K562 (cell line): ENCODE measurements around the gene TMEM184B. TPM values are rescaled to one million over a fixed set of nuclear protein-coding genes. Genes with fewer than 3 reads are reported as not detected.
A peak's percentile ranks its signal among the peaks of the same experiment; 100 is the strongest.

ENCODE experiments used
- CHD4 ChIP-seq: fragments of 200-600 bp; sonication (generic); IDR thresholded peaks from 3 replicates; pipeline ENCODE4 v1.6.1; 2012; ENCODE audit warnings: low read depth, mild to moderate bottlenecking, mixed read lengths, low read length, inconsistent platforms; ENCODE audit not compliant: insufficient read depth, insufficient replicate concordance, poor library complexity, severe bottlenecking
- GTF2B ChIP-seq: IDR thresholded peaks from 2 replicates; pipeline ENCODE4 v1.6.1; 2011; ENCODE audit not compliant: insufficient read length; ENCODE audit errors: extremely low read depth
- HDAC3 ChIP-seq: fragments of 450-650 bp; IDR thresholded peaks from 2 replicates; pipeline ENCODE4 v1.6.1; 2018; ENCODE audit warnings: borderline replicate concordance, mild to moderate bottlenecking, moderate library complexity; ENCODE audit not compliant: partially characterized antibody
- HDAC8 ChIP-seq: fragments of 450-650 bp; IDR thresholded peaks from 2 replicates; pipeline ENCODE4 v1.6.1; 2016; ENCODE audit warnings: mild to moderate bottlenecking, missing genetic modification characterization, moderate library complexity, missing compliant biosample characterization
- KDM4B ChIP-seq, 2 experiments: fragments of 450-650 bp in 1 of 2; sonication (generic) in 1 of 2; IDR thresholded peaks; 2 replicates each; pipeline ENCODE4 v1.6.1; 2016 to 2017; ENCODE audit warnings: borderline replicate concordance in 2 of 2, antibody characterized with exemption in 1 of 2, low read depth in 1 of 2, mild to moderate bottlenecking in 1 of 2
- LCOR ChIP-seq: sonication (generic); formaldehyde crosslinking; IDR thresholded peaks from 2 replicates; pipeline ENCODE4 v1.8.0; 2022; ENCODE audit warnings: mild to moderate bottlenecking, missing genetic modification reagents
- MAZ ChIP-seq, 2 experiments: fragments of 450-650 bp in 1 of 2; sonication (generic) in 1 of 2; formaldehyde crosslinking; IDR thresholded peaks in 1 of 2; conservative IDR thresholded peaks in 1 of 2; 2 replicates each; pipeline versions ENCODE4 v1.4.0 to v1.5.0; 2020; ENCODE audit warnings: mild to moderate bottlenecking in 1 of 2, missing genetic modification reagents in 1 of 2
- MED1 ChIP-seq: sonication (generic); formaldehyde crosslinking; IDR thresholded peaks from 2 replicates; pipeline ENCODE4 v1.8.1; 2023; ENCODE audit warnings: missing genetic modification reagents, borderline replicate concordance
- NCOA2 ChIP-seq, 2 experiments: fragments of 450-650 bp; IDR thresholded peaks; 2 replicates each; pipeline ENCODE4 v1.6.1; 2018; ENCODE audit warnings: mild to moderate bottlenecking in 2 of 2, moderate library complexity in 1 of 2; ENCODE audit not compliant: partially characterized antibody in 2 of 2
- NCOA4 ChIP-seq: fragments of 450-650 bp; IDR thresholded peaks from 2 replicates; pipeline ENCODE4 v1.6.1; 2018; ENCODE audit warnings: mild to moderate bottlenecking; ENCODE audit not compliant: partially characterized antibody
- RAD21 ChIP-seq, 2 experiments: fragments of 250-450 bp in 1 of 2; fragments of 450-650 bp in 1 of 2; sonication (Bioruptor Pico) in 1 of 2; formaldehyde crosslinking in 1 of 2; IDR thresholded peaks in 1 of 2; conservative IDR thresholded peaks in 1 of 2; 2 replicates each; pipeline versions ENCODE4 v1.4.0 to v1.8.0; 2020 to 2022; ENCODE audit warnings: mild to moderate bottlenecking in 2 of 2, moderate library complexity in 1 of 2
- SMARCC2 ChIP-seq: fragments of 450-650 bp; IDR thresholded peaks from 2 replicates; pipeline ENCODE4 v1.6.1; 2017; ENCODE audit warnings: antibody characterized with exemption, moderate library complexity, mild to moderate bottlenecking, low read depth
- ZBTB33 ChIP-seq: sonication (generic); formaldehyde crosslinking; IDR thresholded peaks from 2 replicates; pipeline ENCODE4 v1.8.1; 2023; ENCODE audit warnings: mild to moderate bottlenecking, missing genetic modification reagents
- ZNF253 ChIP-seq: fragments of 250-450 bp; sonication (Bioruptor Pico); conservative IDR thresholded peaks from 2 replicates; pipeline ENCODE4 v1.6.1; 2021; ENCODE audit warnings: mild to moderate bottlenecking
- ZNF282 ChIP-seq: sonication (generic); formaldehyde crosslinking; IDR thresholded peaks from 2 replicates; pipeline ENCODE4 v1.8.1; 2023; ENCODE audit warnings: missing genetic modification reagents
- ZNF512 ChIP-seq: IDR thresholded peaks from 2 replicates; pipeline ENCODE4 v1.6.1; 2016; ENCODE audit warnings: missing genetic modification characterization, missing compliant biosample characterization
- ZZZ3 ChIP-seq: fragments of 450-650 bp; IDR thresholded peaks from 2 replicates; pipeline ENCODE4 v1.6.1; 2016; ENCODE audit warnings: antibody characterized with exemption, mild to moderate bottlenecking, moderate library complexity
- polyA plus RNA-seq, 8 experiments: library from polyadenylated mRNA; depleted of rRNA in 4 of 8; stranded (reverse) in 5 of 8; unstranded in 3 of 8; fragments of >200 nt; fragmentation: Nextera tagmentation in 2 of 8; fragmentation: Illumina TruSeq in 1 of 8; extraction: Ambion mirVana in 2 of 8; extraction: Trizol in 1 of 8; gene quantifications; 2 replicates each; pipeline versions ENCODE4 v1.2.1 to v1.2.3, GENCODE V29; 2011 to 2014; ENCODE audit warnings: inconsistent platforms in 1 of 8, missing spikeins in 1 of 8
- total RNA-seq, 7 experiments: library from RNA; depleted of rRNA in 6 of 7; stranded (reverse); fragments of >200 nt in 6 of 7; fragmentation: Illumina TruSeq in 2 of 7; extraction: Trizol in 2 of 7; gene quantifications; 2 replicates each; pipeline versions ENCODE4 v1.2.1 to v1.2.3, GENCODE V29; 2011 to 2021; ENCODE audit warnings: low replicate concordance in 1 of 7
- TF ChIP-seq, protein P1 (sequence below): fragments of 250-450 bp; sonication (Bioruptor Pico); IDR thresholded peaks from 2 replicates; pipeline ENCODE4 v1.5.1; 2021; ENCODE audit warnings: mild to moderate bottlenecking

TMEM184B gene
- total and polyA plus RNA-seq, 9 of the 15 experiments (the other 6 are each of a cell fraction or from before 2014, with no cell fraction given) = 0.31 to 25.1 (median 6.2) TPM

- TF ChIP-seq HDAC8 (0 out of 2 replicates have a peak, but pooled peaks have one; percentile 82), CHD4 (no peak), NCOA2 (IDR thresholded peaks at IDR 0.05; ENCODE audit: partially characterized antibody in 2 of 2) (no peak), MAZ (CRISPR knock-in tag; conservative IDR thresholded peaks at IDR 0.05 in 1 of 2, IDR thresholded peaks at IDR 0.05 in 1 of 2) (peak in 1 of 2 experiments; percentile 49; a peak in 2 of 4 replicates), HDAC3 (no peak), RAD21 (CRISPR knock-in tag; conservative IDR thresholded peaks at IDR 0.05 in 1 of 2, IDR thresholded peaks at IDR 0.05 in 1 of 2) (peak in 1 of 2 experiments; percentile 50; a peak in 3 of 4 replicates), KDM4B (IDR thresholded peaks at IDR 0.05; ENCODE audit: borderline replicate concordance in 2 of 2, low read depth in 1 of 2) (no peak), ZBTB33 (peak; percentile 64; the same call in 1 of the 2 replicates), NCOA4 (no peak), ZNF512 (tag) (no peak), SMARCC2 (no peak), ZZZ3 (no peak), MED1 (CRISPR knock-in tag) (no peak), LCOR (CRISPR knock-in tag) (no peak), GTF2B (no peak), ZNF282 (CRISPR knock-in tag) (no peak), ZNF253 (CRISPR knock-in tag) (no peak)
- TF ChIP-seq, protein P1, sequence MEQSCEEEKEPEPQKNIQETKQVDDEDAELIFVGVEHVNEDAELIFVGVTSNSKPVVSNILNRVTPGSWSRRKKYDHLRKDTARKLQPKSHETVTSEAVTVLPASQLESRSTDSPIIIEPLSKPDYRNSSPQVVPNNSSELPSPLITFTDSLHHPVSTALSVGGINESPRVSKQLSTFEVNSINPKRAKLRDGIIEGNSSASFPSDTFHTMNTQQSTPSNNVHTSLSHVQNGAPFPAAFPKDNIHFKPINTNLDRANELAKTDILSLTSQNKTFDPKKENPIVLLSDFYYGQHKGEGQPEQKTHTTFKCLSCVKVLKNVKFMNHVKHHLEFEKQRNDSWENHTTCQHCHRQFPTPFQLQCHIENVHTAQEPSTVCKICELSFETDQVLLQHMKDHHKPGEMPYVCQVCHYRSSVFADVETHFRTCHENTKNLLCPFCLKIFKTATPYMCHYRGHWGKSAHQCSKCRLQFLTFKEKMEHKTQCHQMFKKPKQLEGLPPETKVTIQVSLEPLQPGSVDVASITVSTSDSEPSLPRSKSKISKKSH (CRISPR knock-in tag) = no peak
Measured at GRCh38 chr22:38214302-38215056, 58.3 kb downstream of the TMEM184B start (continued).
